ENCODE measurements around the gene FAM25G. TPM values are rescaled to one million over a fixed set of nuclear protein-coding genes. Genes with fewer than 3 reads are reported as not detected.
"Not testable (repeated sequence)": the region's sequence is repeated elsewhere in the genome, so short reads cannot be mapped to it uniquely, and the experiment has no call there.

The FAM25G gene
- total RNA-seq, 1 donor from 2014 or later, result not detected

GRCh38 chr10:47475101-47475500 lies 16.4 kb downstream of the FAM25G start:
- not testable (repeated sequence) for H3K9me3 Mint-ChIP-seq; H3K4me3 Mint-ChIP-seq; H3K27me3 Mint-ChIP-seq; H3K4me1 Mint-ChIP-seq (ENCODE audit: unreplicated experiment); DNase-seq (ENCODE audit: extremely low spot score, unreplicated experiment); H3K27ac Mint-ChIP-seq; H3K36me3 Mint-ChIP-seq

DNA sequence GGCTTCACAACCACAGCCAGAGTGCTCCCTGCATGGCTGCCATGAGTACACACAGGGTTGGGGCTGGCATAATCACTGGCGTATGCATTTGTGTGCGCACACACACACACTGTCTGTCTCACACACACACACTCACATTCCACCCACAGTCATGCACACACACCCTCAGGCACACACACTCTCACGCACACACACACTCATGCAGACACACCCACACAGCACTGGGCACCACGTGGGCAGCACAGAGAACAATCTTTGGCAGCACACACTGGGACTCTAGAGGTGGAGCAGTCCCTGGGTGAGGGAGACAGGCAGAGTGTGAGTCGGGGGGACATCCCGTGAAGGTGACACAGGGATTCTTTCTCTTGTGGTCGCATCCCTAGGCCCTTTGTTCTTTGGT lies 18.0 kb downstream of the FAM25G start:
- not testable (repeated sequence) for H3K27ac Mint-ChIP-seq; H3K9me3 Mint-ChIP-seq; H3K27me3 Mint-ChIP-seq; DNase-seq (ENCODE audit: extremely low spot score, unreplicated experiment); H3K36me3 Mint-ChIP-seq; H3K4me3 Mint-ChIP-seq; H3K4me1 Mint-ChIP-seq (ENCODE audit: unreplicated experiment)

GRCh38 chr10:47472647-47473046 lies 18.9 kb downstream of the FAM25G start:
- not testable (repeated sequence) for DNase-seq (ENCODE audit: extremely low spot score, unreplicated experiment); H3K36me3 Mint-ChIP-seq; H3K9me3 Mint-ChIP-seq; H3K4me3 Mint-ChIP-seq; H3K27me3 Mint-ChIP-seq; H3K27ac Mint-ChIP-seq; H3K4me1 Mint-ChIP-seq (ENCODE audit: unreplicated experiment)

DNA sequence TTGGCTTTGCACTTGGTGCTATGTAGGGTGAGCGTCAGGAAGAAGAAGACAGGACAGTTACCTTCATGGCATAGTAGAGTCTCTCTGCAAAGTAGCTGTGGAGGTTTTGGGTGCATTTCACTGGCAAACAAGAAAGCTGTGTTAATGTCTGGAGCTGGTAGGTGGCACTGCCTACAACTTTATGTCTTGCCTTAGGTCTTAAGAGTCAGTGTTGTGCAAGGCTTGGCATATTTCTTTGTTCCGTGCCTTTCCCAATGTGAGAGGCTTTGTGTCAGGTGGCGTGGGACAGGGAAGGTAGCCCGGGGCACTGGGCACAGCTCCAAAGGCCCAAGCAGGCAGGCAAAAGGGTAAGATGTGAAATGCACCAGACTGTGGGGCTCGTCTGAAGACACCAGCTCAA lies 19.4 kb downstream of the FAM25G start:
- H3K27me3 Mint-ChIP-seq; DNase-seq (ENCODE audit: extremely low spot score, unreplicated experiment); H3K4me1 Mint-ChIP-seq (ENCODE audit: unreplicated experiment); H3K27ac Mint-ChIP-seq; H3K9me3 Mint-ChIP-seq; H3K4me3 Mint-ChIP-seq; H3K36me3 Mint-ChIP-seq: not testable (repeated sequence)

DNA sequence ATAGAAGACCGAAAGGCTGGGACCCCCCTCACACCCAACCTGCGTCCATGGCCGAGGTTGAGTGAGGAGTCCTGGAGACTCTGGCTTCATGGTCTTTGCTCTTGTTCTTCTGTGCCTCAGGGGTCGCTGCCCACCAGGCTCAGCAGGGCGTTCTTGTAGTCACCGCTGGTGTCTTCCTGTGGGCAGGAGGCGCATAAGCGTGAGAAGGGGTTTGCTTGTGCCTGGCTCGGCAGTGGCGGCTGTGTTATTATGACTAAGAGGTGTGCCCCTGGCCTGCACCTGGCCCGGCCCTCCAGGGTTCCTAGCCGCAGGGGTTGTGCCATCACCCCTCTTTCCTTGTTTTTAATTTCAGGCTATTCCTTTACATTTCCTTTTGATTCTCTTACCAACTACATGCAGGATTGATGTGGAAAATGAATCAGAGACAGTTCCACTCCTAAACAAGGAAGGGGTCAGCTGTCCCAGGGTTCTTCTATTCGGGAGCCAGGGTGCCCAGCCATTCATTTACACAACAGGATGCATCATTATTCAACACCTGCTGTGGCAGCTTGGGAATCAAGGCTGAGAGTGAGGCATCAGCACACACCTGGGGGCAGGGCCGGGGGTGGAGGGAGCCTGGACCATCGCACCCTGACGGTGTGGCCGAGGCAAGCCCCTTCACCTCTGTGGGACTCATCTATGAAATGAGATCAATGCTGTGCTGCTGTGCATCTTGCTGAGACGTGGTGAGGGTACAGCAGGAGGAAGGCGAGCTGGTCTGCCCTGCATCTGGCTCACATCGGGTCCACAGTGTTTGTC lies 22.6 kb downstream of the FAM25G start:
- not testable (repeated sequence) for H3K4me1 Mint-ChIP-seq (ENCODE audit: unreplicated experiment); H3K4me3 Mint-ChIP-seq; H3K27ac Mint-ChIP-seq; H3K27me3 Mint-ChIP-seq; DNase-seq (ENCODE audit: extremely low spot score, unreplicated experiment); H3K9me3 Mint-ChIP-seq; H3K36me3 Mint-ChIP-seq

DNA sequence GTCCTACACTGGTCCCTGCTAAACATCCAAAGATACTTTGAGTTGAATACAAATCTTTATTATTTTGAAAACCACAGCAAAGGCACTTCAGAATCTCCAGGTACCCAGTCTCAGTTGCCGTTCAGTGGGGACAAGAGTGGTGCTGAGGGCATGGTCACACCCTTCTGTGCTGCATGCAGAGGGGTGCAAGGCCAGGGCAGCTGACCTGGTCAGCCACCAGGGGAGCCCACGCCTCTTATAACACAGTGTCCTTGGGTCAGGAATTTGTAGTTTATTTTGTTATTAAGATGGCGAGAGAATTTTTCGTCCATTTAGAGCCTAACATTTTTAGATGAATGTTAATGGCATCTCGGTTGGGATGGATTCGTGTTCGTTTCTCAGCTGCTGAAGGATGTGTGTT lies 23.5 kb downstream of the FAM25G start:
- not testable (repeated sequence) for H3K27ac Mint-ChIP-seq; H3K4me3 Mint-ChIP-seq; H3K27me3 Mint-ChIP-seq; H3K4me1 Mint-ChIP-seq (ENCODE audit: unreplicated experiment); DNase-seq (ENCODE audit: extremely low spot score, unreplicated experiment); H3K9me3 Mint-ChIP-seq; H3K36me3 Mint-ChIP-seq

DNA sequence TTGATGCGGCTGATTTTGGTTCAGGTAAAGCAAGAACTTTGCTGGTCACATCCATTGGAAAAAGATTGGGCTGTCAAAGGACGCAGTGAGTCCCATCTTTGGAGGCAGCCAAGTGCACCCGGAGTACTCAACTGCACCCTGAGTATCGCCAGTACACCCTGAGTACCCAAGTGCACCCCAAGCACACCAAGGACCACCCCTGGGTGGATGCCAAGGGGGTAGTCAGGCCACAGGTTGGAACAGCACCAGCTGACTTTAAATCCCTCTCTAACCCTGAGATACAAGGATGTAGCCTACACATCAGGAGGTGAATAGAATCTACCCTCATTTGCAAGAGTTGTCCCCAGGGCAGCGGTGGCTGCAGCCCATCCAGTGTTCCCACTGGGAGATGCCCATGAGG lies 24.0 kb downstream of the FAM25G start:
- not testable (repeated sequence) for DNase-seq (ENCODE audit: extremely low spot score, unreplicated experiment); H3K27ac Mint-ChIP-seq; H3K9me3 Mint-ChIP-seq; H3K4me1 Mint-ChIP-seq (ENCODE audit: unreplicated experiment); H3K36me3 Mint-ChIP-seq; H3K27me3 Mint-ChIP-seq; H3K4me3 Mint-ChIP-seq

GRCh38 chr10:47465216-47465917 lies 26.1 kb downstream of the FAM25G start:
- not testable (repeated sequence) for H3K4me3 Mint-ChIP-seq; H3K4me1 Mint-ChIP-seq (ENCODE audit: unreplicated experiment); H3K9me3 Mint-ChIP-seq; H3K27ac Mint-ChIP-seq; H3K36me3 Mint-ChIP-seq; H3K27me3 Mint-ChIP-seq; DNase-seq (ENCODE audit: extremely low spot score, unreplicated experiment)

- not testable (repeated sequence) for H3K9me3 Mint-ChIP-seq; H3K4me3 Mint-ChIP-seq; H3K27me3 Mint-ChIP-seq; H3K4me1 Mint-ChIP-seq (ENCODE audit: unreplicated experiment); H3K27ac Mint-ChIP-seq; H3K36me3 Mint-ChIP-seq; DNase-seq (ENCODE audit: extremely low spot score, unreplicated experiment)
Measured at GRCh38 chr10:47462577-47463358, 28.7 kb downstream of the FAM25G start.

GRCh38 chr10:47461261-47461687 lies 30.2 kb downstream of the FAM25G start:
- not testable (repeated sequence) for H3K27ac Mint-ChIP-seq; H3K27me3 Mint-ChIP-seq; H3K4me1 Mint-ChIP-seq (ENCODE audit: unreplicated experiment); H3K36me3 Mint-ChIP-seq; H3K9me3 Mint-ChIP-seq
- peak; percentile 58 for DNase-seq (ENCODE audit: extremely low spot score, unreplicated experiment)
- TF ChIP-seq, protein P1, sequence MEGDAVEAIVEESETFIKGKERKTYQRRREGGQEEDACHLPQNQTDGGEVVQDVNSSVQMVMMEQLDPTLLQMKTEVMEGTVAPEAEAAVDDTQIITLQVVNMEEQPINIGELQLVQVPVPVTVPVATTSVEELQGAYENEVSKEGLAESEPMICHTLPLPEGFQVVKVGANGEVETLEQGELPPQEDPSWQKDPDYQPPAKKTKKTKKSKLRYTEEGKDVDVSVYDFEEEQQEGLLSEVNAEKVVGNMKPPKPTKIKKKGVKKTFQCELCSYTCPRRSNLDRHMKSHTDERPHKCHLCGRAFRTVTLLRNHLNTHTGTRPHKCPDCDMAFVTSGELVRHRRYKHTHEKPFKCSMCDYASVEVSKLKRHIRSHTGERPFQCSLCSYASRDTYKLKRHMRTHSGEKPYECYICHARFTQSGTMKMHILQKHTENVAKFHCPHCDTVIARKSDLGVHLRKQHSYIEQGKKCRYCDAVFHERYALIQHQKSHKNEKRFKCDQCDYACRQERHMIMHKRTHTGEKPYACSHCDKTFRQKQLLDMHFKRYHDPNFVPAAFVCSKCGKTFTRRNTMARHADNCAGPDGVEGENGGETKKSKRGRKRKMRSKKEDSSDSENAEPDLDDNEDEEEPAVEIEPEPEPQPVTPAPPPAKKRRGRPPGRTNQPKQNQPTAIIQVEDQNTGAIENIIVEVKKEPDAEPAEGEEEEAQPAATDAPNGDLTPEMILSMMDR (conservative IDR thresholded peaks at IDR 0.05), result peak; percentile 60
- peak overlapping the region; percentile 81 for H3K4me3 Mint-ChIP-seq
